Measurements from ENCODE around the gene CDH8. TPM values are rescaled to one million over a fixed set of nuclear protein-coding genes. Genes with fewer than 3 reads are reported as not detected.

Gene CDH8
- total and polyA plus RNA-seq, 2 of the 4 experiments (the other 2 are of a cell fraction) = not detected

DNA sequence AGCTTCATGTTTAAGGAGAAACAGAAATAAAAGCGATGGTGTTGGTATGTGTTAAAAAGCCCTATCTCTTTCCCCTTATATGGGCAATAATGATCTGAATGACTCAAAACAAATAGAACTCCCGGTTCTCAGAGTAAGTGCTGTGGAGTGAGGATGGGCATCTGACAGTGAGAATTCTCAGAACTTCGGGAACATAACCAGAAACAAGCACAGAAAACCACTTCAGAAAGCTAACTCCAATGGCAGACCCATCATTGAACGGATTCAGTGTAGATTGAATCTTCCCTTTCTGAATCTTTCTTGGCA, 67.2 kb downstream of the CDH8 start:
- Histone ChIP-seq H3K9me1 (ENCODE audit: insufficient read depth, low read length) (no peaks in the 10 kb centered on the region), H4K91ac (ENCODE audit: insufficient read depth, low read depth, low read length) (no peak overlapping the region), H3K9ac (ENCODE audit: low read depth, low read length) (no peak overlapping the region), H2AK9ac (replicated peaks; ENCODE audit: low read depth, low read length, poor library complexity) (no peak overlapping the region), H4K5ac (ENCODE audit: low read depth, low read length) (no peak overlapping the region), H3K4me2 (ENCODE audit: low read depth, low read length) (no peak overlapping the region), H3K56ac (ENCODE audit: extremely low read depth, insufficient read depth, low read length) (no peak overlapping the region), H3K18ac (ENCODE audit: low read depth, low read length) (no peak overlapping the region), H2AK5ac (ENCODE audit: low read depth, low read length) (no peak overlapping the region), H3K9me3 (ENCODE audit: control insufficient read depth, insufficient read depth, low read length) (peaks cover 9% of the 10 kb centered on the region), H3K36me3 (ENCODE audit: control insufficient read depth, insufficient read depth, low read length) (no peaks in the 10 kb centered on the region), H2BK120ac (ENCODE audit: low read depth, low read length) (no peak overlapping the region), H4K20me1 (ENCODE audit: insufficient read depth, low read length) (no peaks in the 10 kb centered on the region), H3K4me3 (ENCODE audit: insufficient read depth, low read depth, low read length) (no peak overlapping the region), H3K79me1 (ENCODE audit: low read depth in 1 of 2, low read length in 2 of 2) (no peaks in the 10 kb centered on the region), H4K8ac (ENCODE audit: low read depth in 2 of 2, low read length in 2 of 2) (no peak overlapping the region), H2AFZ (replicated peaks; ENCODE audit: low read length, poor library complexity) (no peak overlapping the region), H3K4ac (ENCODE audit: low read depth, low read length) (no peak overlapping the region), H3K23ac (ENCODE audit: low read depth, low read length) (no peak overlapping the region), H2BK15ac (ENCODE audit: low read depth, low read length) (no peak overlapping the region), H2BK20ac (ENCODE audit: low read depth, low read length) (no peak overlapping the region), H3K14ac (replicated peaks; ENCODE audit: low read depth, low read length) (no peak overlapping the region), H3K27ac (ENCODE audit: insufficient read depth, low read length) (no peak overlapping the region), H2BK5ac (ENCODE audit: low read depth, low read length, poor library complexity, severe bottlenecking) (no peak overlapping the region), H3K4me1 (ENCODE audit: control insufficient read depth, insufficient read depth, low read length) (no peaks in the 10 kb centered on the region), H3K27me3 (ENCODE audit: control insufficient read depth, insufficient read depth, low read length) (no peaks in the 10 kb centered on the region)
- ChIA-PET CTCF (no interaction called here), POLR2A (ENCODE audit: unreplicated experiment) (no interaction called here)
- DNase-seq (no peak), ATAC-seq (ENCODE audit: low read depth) (no peak)
- BruUV-seq (replicated peaks) = no TSS peak
- WGBS, 2 experiments (ENCODE audit: extremely low coverage in 2 of 2, insufficient read length in 1 of 2) = no CpG with 5 or more reads among the region's 4 CpGs
- intact Hi-C loops (cut with micrococcal nuclease) (no loop called here), in situ Hi-C loops (cut with MboI; ENCODE audit: low sequenced_read_pairs) (no loop called here), dilution Hi-C loops (cut with HindIII; ENCODE audit: low sequenced_read_pairs, unreplicated experiment) (no loop called here)
- TF ChIP-seq, protein P1, sequence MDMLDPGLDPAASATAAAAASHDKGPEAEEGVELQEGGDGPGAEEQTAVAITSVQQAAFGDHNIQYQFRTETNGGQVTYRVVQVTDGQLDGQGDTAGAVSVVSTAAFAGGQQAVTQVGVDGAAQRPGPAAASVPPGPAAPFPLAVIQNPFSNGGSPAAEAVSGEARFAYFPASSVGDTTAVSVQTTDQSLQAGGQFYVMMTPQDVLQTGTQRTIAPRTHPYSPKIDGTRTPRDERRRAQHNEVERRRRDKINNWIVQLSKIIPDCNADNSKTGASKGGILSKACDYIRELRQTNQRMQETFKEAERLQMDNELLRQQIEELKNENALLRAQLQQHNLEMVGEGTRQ (IDR thresholded peaks at IDR 0.05; ENCODE audit: low read depth, low read length) = no peak
- TF ChIP-seq NFE2L2 (IDR thresholded peaks at IDR 0.05; ENCODE audit: low read depth, low read length) (no peak), MXI1 (IDR thresholded peaks at IDR 0.05; ENCODE audit: borderline replicate concordance, low read depth, low read length) (no peak), CHD1 (IDR thresholded peaks at IDR 0.05; ENCODE audit: low read depth, low read length) (no peak), FOS (IDR thresholded peaks at IDR 0.05; ENCODE audit: low read depth, low read length) (no peak), CEBPB (IDR thresholded peaks at IDR 0.05; ENCODE audit: low read depth, low read length) (no peak), RCOR1 (IDR thresholded peaks at IDR 0.05; ENCODE audit: insufficient replicate concordance, low read length) (no peak), SMC3 (IDR thresholded peaks at IDR 0.05; ENCODE audit: low read depth, low read length) (no peak), BHLHE40 (IDR thresholded peaks at IDR 0.05; ENCODE audit: low read depth, low read length) (no peak), POLR2A (IDR thresholded peaks at IDR 0.05; ENCODE audit: low read depth, low read length) (no peak)
- TF ChIP-seq, protein P2, sequence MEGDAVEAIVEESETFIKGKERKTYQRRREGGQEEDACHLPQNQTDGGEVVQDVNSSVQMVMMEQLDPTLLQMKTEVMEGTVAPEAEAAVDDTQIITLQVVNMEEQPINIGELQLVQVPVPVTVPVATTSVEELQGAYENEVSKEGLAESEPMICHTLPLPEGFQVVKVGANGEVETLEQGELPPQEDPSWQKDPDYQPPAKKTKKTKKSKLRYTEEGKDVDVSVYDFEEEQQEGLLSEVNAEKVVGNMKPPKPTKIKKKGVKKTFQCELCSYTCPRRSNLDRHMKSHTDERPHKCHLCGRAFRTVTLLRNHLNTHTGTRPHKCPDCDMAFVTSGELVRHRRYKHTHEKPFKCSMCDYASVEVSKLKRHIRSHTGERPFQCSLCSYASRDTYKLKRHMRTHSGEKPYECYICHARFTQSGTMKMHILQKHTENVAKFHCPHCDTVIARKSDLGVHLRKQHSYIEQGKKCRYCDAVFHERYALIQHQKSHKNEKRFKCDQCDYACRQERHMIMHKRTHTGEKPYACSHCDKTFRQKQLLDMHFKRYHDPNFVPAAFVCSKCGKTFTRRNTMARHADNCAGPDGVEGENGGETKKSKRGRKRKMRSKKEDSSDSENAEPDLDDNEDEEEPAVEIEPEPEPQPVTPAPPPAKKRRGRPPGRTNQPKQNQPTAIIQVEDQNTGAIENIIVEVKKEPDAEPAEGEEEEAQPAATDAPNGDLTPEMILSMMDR (conservative IDR thresholded peaks at IDR 0.05; ENCODE audit: low read depth, low read length) = no peak
